Nephron progenitor cell (in vitro differentiated cells): ENCODE results near the gene ARMC6.

Experiments used
- DNase-seq: peaks from one replicate; pipeline ENCODE4 v3.0.0; 2021
- H3K27ac Mint-ChIP-seq: 2 replicates; pipeline ENCODE4 v1.8.0; 2021; ENCODE audit warnings: mild to moderate bottlenecking, moderate library complexity, mixed read lengths
- H3K27me3 Mint-ChIP-seq: 2 replicates; pipeline ENCODE4 v1.8.0; 2021; ENCODE audit warnings: mild to moderate bottlenecking, low read depth, mixed read lengths; ENCODE audit not compliant: poor library complexity
- H3K36me3 Mint-ChIP-seq: 2 replicates; pipeline ENCODE4 v1.8.0; 2021; ENCODE audit warnings: low read depth, mixed read lengths
- H3K4me1 Mint-ChIP-seq: 2 replicates; pipeline ENCODE4 v1.8.0; 2021; ENCODE audit warnings: mixed read lengths
- H3K4me3 Mint-ChIP-seq: 2 replicates; pipeline ENCODE4 v1.8.0; 2021; ENCODE audit warnings: mild to moderate bottlenecking, moderate library complexity, mixed read lengths
- H3K9me3 Mint-ChIP-seq: 2 replicates; pipeline ENCODE4 v1.8.0; 2021; ENCODE audit warnings: mild to moderate bottlenecking, moderate library complexity, mixed read lengths
- CTCF ChIP-seq: fragments of 200-600 bp; sonication (generic); IDR thresholded peaks from 2 replicates; pipeline ENCODE4 v1.5.0; 2021; ENCODE audit warnings: antibody characterized with exemption

The ARMC6 gene

GRCh38 chr19:18990128-18990708 lies 43.2 kb upstream of the ARMC6 start:
- Mint-ChIP-seq H3K4me1 (no peaks in the 10 kb centered on the region), H3K27ac (no peak overlapping the region), H3K27me3 (peaks cover 16% of the 10 kb centered on the region), H3K4me3 (no peak overlapping the region), H3K36me3 (peaks cover 30% of the 10 kb centered on the region), H3K9me3 (no peaks in the 10 kb centered on the region)
- DNase-seq: no peak
- no peak for TF ChIP-seq CTCF

- no peak for DNase-seq
- TF ChIP-seq CTCF: no peak
- peaks cover 38% of the 10 kb centered on the region for H3K36me3 Mint-ChIP-seq
- no peak overlapping the region for H3K27ac Mint-ChIP-seq
- H3K4me3 Mint-ChIP-seq: no peak overlapping the region
- no peaks in the 10 kb centered on the region for H3K9me3 Mint-ChIP-seq
- no peaks in the 10 kb centered on the region for H3K4me1 Mint-ChIP-seq
- peaks cover 13% of the 10 kb centered on the region for H3K27me3 Mint-ChIP-seq
Measured at GRCh38 chr19:18991006-18991405, 42.4 kb upstream of the ARMC6 start.

GRCh38 chr19:18991468-18991867 lies 41.9 kb upstream of the ARMC6 start:
- peaks cover 13% of the 10 kb centered on the region for H3K27me3 Mint-ChIP-seq
- H3K36me3 Mint-ChIP-seq: peaks cover 38% of the 10 kb centered on the region
- H3K27ac Mint-ChIP-seq: no peak overlapping the region
- TF ChIP-seq CTCF: no peak
- no peak overlapping the region for H3K4me3 Mint-ChIP-seq
- no peaks in the 10 kb centered on the region for H3K4me1 Mint-ChIP-seq
- no peak for DNase-seq
- no peaks in the 10 kb centered on the region for H3K9me3 Mint-ChIP-seq

- no peaks in the 10 kb centered on the region for H3K9me3 Mint-ChIP-seq
- DNase-seq: no peak
Measured at GRCh38 chr19:18992696-18993095, 40.7 kb upstream of the ARMC6 start.

GRCh38 chr19:18993115-18993514 lies 40.3 kb upstream of the ARMC6 start:
- TF ChIP-seq CTCF: no peak
- no peak for DNase-seq
- Mint-ChIP-seq H3K4me3 (no peak overlapping the region), H3K27me3 (peaks cover 4% of the 10 kb centered on the region), H3K9me3 (no peaks in the 10 kb centered on the region), H3K4me1 (no peaks in the 10 kb centered on the region), H3K36me3 (peaks cover 50% of the 10 kb centered on the region), H3K27ac (peak overlapping the region; percentile 68)

More at GRCh38 chr19:18992696-18993095, 40.7 kb upstream of the ARMC6 start:
- no peak overlapping the region for H3K27ac Mint-ChIP-seq
- TF ChIP-seq CTCF: no peak
- no peak overlapping the region for H3K4me3 Mint-ChIP-seq
- no peaks in the 10 kb centered on the region for H3K4me1 Mint-ChIP-seq
- H3K36me3 Mint-ChIP-seq: peaks cover 46% of the 10 kb centered on the region
- H3K27me3 Mint-ChIP-seq: peaks cover 4% of the 10 kb centered on the region

GRCh38 chr19:18995804-18996241 lies 37.6 kb upstream of the ARMC6 start:
- H3K9me3 Mint-ChIP-seq: no peaks in the 10 kb centered on the region
- DNase-seq: peak; percentile 45
- H3K27me3 Mint-ChIP-seq: peaks cover 4% of the 10 kb centered on the region
- H3K36me3 Mint-ChIP-seq: peaks cover 67% of the 10 kb centered on the region
- TF ChIP-seq CTCF: peak; percentile 22
- no peak overlapping the region for H3K27ac Mint-ChIP-seq
- no peak overlapping the region for H3K4me3 Mint-ChIP-seq
- H3K4me1 Mint-ChIP-seq: no peaks in the 10 kb centered on the region
